AG09319 (cell line): ENCODE data around the gene LCE1A.

ENCODE experiments used
- DNase-seq: peaks from one replicate; pipeline ENCODE4 v3.0.0-alpha.2; 2010; ENCODE audit warnings: low read depth; ENCODE audit errors: extremely low read depth
- TF ChIP-seq, protein P1 (sequence below): IDR thresholded peaks from 2 replicates; pipeline ENCODE4 v1.5.1; 2011; ENCODE audit warnings: low read depth, mild to moderate bottlenecking, inconsistent platforms, low read length, moderate library complexity

LCE1A gene

DNA sequence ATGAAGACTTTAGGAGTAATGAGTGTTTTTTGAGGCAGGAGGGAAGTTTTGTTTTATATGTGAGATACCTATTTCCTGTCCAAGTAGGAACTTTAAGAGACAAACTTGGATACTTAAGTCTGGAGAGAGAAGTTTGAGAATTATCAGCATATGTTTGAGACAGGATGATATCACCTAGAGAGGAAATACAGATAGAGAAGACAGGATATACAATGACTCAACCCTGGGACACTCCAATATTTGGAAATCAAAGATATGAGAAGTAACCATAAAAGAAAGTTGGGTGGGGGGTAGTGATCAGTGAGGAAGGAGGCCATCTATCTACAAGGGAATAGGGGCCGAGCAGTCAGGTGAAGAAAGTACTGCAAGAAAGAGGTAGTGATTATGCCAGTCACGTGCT lies 39.0 kb downstream of the LCE1A start:
- TF ChIP-seq, protein P1, sequence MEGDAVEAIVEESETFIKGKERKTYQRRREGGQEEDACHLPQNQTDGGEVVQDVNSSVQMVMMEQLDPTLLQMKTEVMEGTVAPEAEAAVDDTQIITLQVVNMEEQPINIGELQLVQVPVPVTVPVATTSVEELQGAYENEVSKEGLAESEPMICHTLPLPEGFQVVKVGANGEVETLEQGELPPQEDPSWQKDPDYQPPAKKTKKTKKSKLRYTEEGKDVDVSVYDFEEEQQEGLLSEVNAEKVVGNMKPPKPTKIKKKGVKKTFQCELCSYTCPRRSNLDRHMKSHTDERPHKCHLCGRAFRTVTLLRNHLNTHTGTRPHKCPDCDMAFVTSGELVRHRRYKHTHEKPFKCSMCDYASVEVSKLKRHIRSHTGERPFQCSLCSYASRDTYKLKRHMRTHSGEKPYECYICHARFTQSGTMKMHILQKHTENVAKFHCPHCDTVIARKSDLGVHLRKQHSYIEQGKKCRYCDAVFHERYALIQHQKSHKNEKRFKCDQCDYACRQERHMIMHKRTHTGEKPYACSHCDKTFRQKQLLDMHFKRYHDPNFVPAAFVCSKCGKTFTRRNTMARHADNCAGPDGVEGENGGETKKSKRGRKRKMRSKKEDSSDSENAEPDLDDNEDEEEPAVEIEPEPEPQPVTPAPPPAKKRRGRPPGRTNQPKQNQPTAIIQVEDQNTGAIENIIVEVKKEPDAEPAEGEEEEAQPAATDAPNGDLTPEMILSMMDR, result no peak

DNA sequence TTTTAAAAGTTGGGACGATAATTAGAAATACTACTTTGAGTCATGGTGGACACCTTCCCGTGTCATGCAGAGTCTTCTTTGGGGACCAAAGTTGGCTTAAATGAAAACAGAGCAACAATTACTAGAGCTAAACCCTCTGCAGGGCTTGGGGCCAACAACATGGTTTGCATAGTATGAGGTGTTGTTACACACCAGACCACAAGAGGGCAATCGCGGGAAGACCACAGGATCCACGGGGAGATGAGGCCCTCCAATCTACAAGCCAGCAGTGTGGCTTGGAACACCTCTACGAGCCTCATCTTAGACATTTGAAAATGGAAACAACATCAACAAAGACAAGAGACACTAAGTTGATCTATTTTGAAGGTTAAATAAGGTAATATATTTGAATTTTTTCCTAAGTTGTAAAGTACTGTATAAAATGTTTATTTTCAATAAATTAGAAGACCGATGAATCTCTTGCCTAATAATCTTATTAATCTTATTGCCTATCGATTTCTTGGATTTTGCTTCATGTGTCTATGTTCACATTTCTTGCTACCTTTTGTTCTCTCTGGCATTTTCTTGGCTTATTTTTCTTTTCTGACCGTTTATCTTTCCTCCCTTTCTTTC lies 42.6 kb downstream of the LCE1A start:
- peak; percentile 36 for DNase-seq
- TF ChIP-seq, protein P1, result peak; percentile 83

More for the DNA sequence above, 39.0 kb downstream of the LCE1A start:
- DNase-seq, result no peak

DNA sequence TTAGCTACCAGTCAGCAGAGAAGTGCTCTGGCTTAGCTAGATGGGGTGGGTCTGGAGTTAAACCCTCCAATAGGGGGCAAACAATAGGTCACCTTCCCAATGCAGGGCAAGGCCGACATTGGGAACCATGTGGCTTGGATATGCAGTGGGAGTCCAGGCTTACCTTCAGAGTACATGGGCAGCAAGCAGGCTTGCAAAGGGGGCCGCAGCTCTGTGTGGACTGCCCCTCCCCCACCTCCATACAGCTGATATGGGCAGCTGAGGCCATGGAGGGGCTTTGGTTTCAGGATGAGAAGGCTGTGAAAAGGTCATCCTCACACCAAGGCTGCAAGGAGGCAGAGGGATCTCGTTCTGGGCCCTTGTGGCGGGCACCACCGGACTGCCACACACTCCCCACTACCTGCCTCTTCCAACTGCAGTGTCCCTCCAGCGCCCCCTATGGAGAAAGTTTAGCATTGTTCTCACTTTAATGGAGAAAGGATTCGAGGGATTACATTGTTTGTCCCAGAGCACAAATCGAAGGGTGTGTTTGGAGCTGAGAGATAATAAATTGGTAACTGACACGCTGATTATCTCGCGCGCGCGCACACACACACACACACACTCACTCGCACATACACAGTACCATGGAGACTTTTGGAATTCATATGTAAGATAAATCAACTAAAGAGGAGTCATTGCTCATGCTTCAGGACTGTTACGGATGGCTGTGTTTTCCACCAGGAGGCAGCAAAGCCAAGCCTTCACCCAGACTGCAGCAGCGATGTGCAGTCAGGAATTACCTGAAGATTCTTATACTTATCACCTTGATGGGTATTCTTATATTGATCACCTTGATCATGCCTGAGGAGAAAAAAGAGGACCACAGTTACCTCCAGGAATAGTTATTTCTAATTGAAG lies 43.8 kb downstream of the LCE1A start:
- DNase-seq, result no peak
- TF ChIP-seq, protein P1, result peak; percentile 59

DNA sequence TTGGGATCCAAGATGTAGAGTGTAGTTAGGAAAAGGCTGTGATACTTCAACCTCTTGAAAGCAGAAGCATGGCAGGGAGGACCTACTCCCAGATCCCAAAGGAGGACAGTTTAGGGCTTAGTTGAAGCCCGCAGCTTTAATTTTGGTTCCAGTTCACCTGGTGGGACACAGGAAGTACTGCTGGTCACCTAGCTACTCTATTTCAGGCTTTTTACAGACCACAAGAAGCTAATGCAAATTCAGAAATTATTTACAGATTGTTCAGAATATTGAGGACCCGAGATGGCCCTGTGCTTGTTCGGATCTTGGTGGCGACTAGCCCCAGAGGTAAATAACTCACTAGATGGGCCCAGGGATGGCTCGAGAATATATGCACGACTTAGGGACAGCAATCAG lies 44.5 kb downstream of the LCE1A start:
- TF ChIP-seq, protein P1, result no peak
- DNase-seq, result no peak

DNA sequence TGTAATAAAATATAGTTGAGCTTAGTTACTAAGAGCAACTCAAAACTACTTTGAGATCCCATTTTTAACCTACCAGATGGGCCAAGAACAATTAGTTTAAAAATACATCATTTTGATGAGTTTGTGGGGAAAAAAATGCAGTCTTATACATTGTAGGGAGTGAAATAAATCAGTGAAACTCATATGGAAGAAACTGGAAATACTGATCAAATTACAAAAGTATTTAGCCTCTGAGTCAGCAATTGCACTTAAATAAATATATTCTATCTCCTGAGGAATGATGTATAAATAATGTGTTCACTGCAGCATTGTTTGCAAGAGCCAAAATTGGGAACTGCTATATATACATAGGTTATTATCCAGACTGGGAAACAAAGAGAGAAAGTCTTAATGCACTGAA lies 46.2 kb downstream of the LCE1A start:
- TF ChIP-seq, protein P1, result no peak
- DNase-seq, result no peak

DNA sequence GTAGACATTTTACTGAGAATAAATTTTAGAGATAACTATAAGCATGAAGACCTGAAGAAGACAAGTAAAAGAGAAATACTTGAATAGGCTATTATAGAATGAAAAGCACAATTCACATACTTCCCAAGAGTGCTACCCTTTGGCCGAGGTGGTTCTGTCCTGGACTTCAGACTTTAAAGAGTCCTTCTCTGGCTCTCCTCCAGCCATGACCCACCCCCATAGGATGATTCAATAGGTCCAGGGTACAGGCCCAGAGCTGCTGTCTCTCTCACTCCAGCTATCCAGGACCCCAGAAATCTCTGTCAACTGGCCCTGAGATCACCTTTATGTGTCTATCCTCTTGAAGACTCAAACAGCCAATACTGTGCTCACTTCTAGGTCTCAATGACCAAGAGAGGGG lies 49.6 kb downstream of the LCE1A start:
- TF ChIP-seq, protein P1, result no peak

More for the DNA sequence above, 49.6 kb downstream of the LCE1A start:
- DNase-seq, result no peak
